Upper lobe of right lung (tissue), 1 donor: Measurements from ENCODE around the gene GPN1. TPM values are rescaled to one million over a fixed set of nuclear protein-coding genes. Genes with fewer than 3 reads are reported as not detected.

Experiments used
- ATAC-seq: fragments of 200-7000 bp; cut with Tn5 transposase; one replicate; pipeline ENCODE4 v1.9.1; 2020; ENCODE audit warnings: mild to moderate bottlenecking, moderate library complexity
- DNase-seq: peaks from one replicate; pipeline ENCODE4 v3.0.0-alpha.2; 2020
- H3K27ac ChIP-seq: fragments of 200-600 bp; one replicate; pipeline ENCODE4 v1.8.0; 2022
- H3K27me3 ChIP-seq: fragments of 200-600 bp; one replicate; pipeline ENCODE4 v1.8.0; 2022; ENCODE audit warnings: mild to moderate bottlenecking
- H3K36me3 ChIP-seq: fragments of 200-600 bp; one replicate; pipeline ENCODE4 v1.8.0; 2022
- H3K4me1 ChIP-seq: fragments of 200-600 bp; one replicate; pipeline ENCODE4 v1.8.0; 2022
- H3K4me3 ChIP-seq: fragments of 200-600 bp; one replicate; pipeline ENCODE4 v1.8.0; 2022; ENCODE audit warnings: mild to moderate bottlenecking
- H3K9me3 ChIP-seq: fragments of 200-600 bp; one replicate; pipeline ENCODE4 v1.8.0; 2022
- CTCF ChIP-seq: fragments of 200-600 bp; IDR thresholded peaks from one replicate; pipeline ENCODE4 v1.8.0; 2022; ENCODE audit warnings: antibody characterized with exemption
- intact Hi-C: fragments of 100-400 bp; cut with DNase I; formaldehyde crosslinking; loops from one replicate; pipeline ENCODE4 v1.11.0; 2022
- total RNA-seq: library from RNA; stranded (reverse); fragmentation: NEBNext Ultra II Directional; extraction: Animal tissue kit (Norgen Biotek cat#: 25700); gene quantifications from one replicate; pipeline ENCODE4 v1.2.1, GENCODE V29; 2021
- donor health status: DM: no; HTN: yes; CAD: no; lungs with severe emphysema.

GPN1 gene
- total RNA-seq, 1 donor from 2014 or later: 23.4 TPM

- Histone ChIP-seq H3K4me1 (peaks cover 27% of the 10 kb centered on the region), H3K4me3 (peak within 1 kb of the TSS; percentile 93), H3K9me3 (no peaks in the 10 kb centered on the region), H3K36me3 (peaks cover 57% of the 10 kb centered on the region), H3K27me3 (no peaks in the 10 kb centered on the region), H3K27ac (peak within 1 kb of the TSS; percentile 94)
- no peak for TF ChIP-seq CTCF
- DNase-seq: peak; percentile 88
- peak; percentile 92 for ATAC-seq
- intact Hi-C loops: no loop called here
These were observed 34.7 kb downstream of the GPN1 start, which contains the start of the genes SLC4A1AP and SUPT7L for GRCh38 chr2:27663285-27664153. Gene SLC4A1AP, plus strand, starts transcription at chr2:27663889. Its CDS starts 26 bp downstream, at chr2:27663915. Gene SUPT7L, minus strand, starts transcription at chr2:27663614. Its CDS starts 1,422 bp downstream, at chr2:27662192.

GRCh38 chr2:27664154-27664574 lies 35.3 kb downstream of the GPN1 start:
- peak overlapping the region; percentile 93 for H3K4me3 ChIP-seq
- no peak for TF ChIP-seq CTCF
- no peaks in the 10 kb centered on the region for H3K9me3 ChIP-seq
- ATAC-seq (no peak), DNase-seq (no peak)
- peak overlapping the region; percentile 94 for H3K27ac ChIP-seq
- intact Hi-C loops: no loop called here
- peaks cover 57% of the 10 kb centered on the region for H3K36me3 ChIP-seq
- H3K4me1 ChIP-seq: peaks cover 27% of the 10 kb centered on the region
- H3K27me3 ChIP-seq: no peaks in the 10 kb centered on the region

DNA sequence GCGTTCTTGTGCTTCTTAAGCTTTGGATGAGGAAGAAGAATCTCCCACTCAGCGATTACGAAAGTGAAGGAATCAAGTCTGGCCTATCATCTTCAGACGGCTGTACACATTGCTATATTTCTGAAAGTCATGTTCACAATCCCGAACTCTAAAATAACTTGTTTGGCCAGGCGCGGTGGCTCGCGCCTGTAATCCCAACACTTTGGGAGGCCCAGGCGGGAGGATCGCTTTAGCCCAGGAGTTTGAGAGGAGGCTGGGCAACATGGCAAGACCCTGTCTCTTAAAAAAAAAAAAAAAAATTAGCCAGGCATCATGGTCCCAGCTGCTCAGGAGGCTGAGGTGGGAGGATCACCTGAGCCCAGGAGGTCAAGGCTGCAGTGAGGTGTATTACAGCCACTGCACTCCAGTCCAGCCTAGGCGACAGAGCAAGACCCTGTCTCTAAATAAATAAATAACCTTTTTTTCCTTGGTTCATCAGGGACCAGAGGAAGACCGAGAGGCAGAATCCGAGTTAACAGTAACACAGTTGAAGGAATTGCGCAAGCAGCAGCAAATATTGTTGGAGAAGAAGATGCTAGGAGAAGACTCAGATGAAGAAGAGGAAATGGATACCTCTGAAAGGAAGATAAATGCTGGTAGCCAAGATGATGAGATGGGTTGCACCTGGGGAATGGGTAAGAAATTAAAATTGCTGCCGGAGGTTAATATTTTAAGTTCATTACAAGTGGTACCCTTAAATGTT lies 35.9 kb downstream of the GPN1 start:
- Histone ChIP-seq H3K4me1 (peaks cover 27% of the 10 kb centered on the region), H3K4me3 (peak overlapping the region; percentile 93), H3K27me3 (no peaks in the 10 kb centered on the region), H3K9me3 (no peaks in the 10 kb centered on the region), H3K27ac (no peak overlapping the region), H3K36me3 (peaks cover 57% of the 10 kb centered on the region)
- DNase-seq (no peak), ATAC-seq (no peak)
- intact Hi-C loops: no loop called here
- no peak for TF ChIP-seq CTCF

GRCh38 chr2:27667446-27667845 lies 38.6 kb downstream of the GPN1 start:
- Histone ChIP-seq H3K4me3 (no peak overlapping the region), H3K9me3 (no peaks in the 10 kb centered on the region), H3K27ac (no peak overlapping the region), H3K4me1 (peaks cover 22% of the 10 kb centered on the region), H3K36me3 (peaks cover 61% of the 10 kb centered on the region), H3K27me3 (no peaks in the 10 kb centered on the region)
- intact Hi-C loops: no loop called here
- ATAC-seq (no peak), DNase-seq (no peak)
- no peak for TF ChIP-seq CTCF

GRCh38 chr2:27671235-27671634 lies 42.4 kb downstream of the GPN1 start:
- peaks cover 93% of the 10 kb centered on the region for H3K36me3 ChIP-seq
- no peak for TF ChIP-seq CTCF
- no peaks in the 10 kb centered on the region for H3K9me3 ChIP-seq
- no peak for ATAC-seq
- no peak overlapping the region for H3K27ac ChIP-seq
- H3K27me3 ChIP-seq: no peaks in the 10 kb centered on the region
- H3K4me1 ChIP-seq: no peaks in the 10 kb centered on the region
- no peak for DNase-seq
- no peak overlapping the region for H3K4me3 ChIP-seq
- intact Hi-C loops: no loop called here
